Measurements from ENCODE around the gene KRTAP5-5. TPM values are rescaled to one million over a fixed set of nuclear protein-coding genes. Genes with fewer than 3 reads are reported as not detected.

KRTAP5-5 gene
- total RNA-seq, 6 experiments from 2014 or later = not detected

DNA sequence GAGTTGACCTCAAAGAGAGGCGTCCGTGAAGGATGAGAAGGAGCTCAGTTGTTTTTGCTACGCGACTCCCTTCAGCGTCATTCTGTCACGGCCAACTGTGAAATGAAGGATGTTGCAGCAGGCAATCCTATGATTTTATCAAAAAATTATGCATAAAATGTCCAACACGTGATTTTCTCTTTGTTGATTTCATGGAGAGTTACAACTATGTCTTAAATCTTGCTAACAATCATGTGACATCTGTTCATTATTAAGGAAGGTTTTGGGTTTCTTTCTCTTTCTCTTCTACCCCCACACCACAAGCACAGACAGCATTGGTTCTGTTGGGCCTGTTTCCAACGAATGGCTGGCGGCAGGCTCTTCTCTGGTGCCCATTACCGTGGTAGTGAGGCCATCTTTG is 11.3 kb upstream of the KRTAP5-5 start:
- Histone ChIP-seq H3K27ac (no peak overlapping the region), H3K9me3 (no peaks in the 10 kb centered on the region), H3K4me1 (no peaks in the 10 kb centered on the region), H3K27me3 (no peaks in the 10 kb centered on the region), H3K4me3 (no peak overlapping the region), H3K36me3 (no peaks in the 10 kb centered on the region)
- no peak for ATAC-seq
- no peak for TF ChIP-seq POLR2A (IDR thresholded peaks at IDR 0.05)
- TF ChIP-seq, protein P1, sequence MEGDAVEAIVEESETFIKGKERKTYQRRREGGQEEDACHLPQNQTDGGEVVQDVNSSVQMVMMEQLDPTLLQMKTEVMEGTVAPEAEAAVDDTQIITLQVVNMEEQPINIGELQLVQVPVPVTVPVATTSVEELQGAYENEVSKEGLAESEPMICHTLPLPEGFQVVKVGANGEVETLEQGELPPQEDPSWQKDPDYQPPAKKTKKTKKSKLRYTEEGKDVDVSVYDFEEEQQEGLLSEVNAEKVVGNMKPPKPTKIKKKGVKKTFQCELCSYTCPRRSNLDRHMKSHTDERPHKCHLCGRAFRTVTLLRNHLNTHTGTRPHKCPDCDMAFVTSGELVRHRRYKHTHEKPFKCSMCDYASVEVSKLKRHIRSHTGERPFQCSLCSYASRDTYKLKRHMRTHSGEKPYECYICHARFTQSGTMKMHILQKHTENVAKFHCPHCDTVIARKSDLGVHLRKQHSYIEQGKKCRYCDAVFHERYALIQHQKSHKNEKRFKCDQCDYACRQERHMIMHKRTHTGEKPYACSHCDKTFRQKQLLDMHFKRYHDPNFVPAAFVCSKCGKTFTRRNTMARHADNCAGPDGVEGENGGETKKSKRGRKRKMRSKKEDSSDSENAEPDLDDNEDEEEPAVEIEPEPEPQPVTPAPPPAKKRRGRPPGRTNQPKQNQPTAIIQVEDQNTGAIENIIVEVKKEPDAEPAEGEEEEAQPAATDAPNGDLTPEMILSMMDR (IDR thresholded peaks at IDR 0.05) = no peak
- 60% methylated on average over 8 of the region's 10 CpGs for WGBS (ENCODE audit: insufficient coverage, low coverage, low lambda C conversion rate, missing lambda C conversion rate)
- DNase-seq = no peak
- intact Hi-C loops (cut with DNase I) = no loop called here

DNA sequence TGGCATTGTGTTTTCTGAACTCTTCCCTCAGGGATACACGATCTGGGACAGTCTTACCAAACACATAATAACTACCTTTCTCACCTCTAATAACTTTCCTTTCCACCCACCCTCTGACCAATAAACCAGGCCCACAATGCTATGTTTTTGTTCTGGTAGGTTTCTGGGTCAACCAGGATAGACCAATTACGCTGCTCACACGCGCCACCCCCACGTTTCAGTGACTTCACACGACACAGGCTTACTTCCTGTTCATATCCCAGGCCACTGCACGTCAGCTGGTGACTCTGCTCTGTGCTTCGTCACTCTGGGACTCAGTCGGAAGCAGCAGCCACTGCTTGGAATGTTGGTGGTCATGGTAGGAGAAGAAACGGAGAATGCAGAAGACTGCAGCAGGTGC is 10.1 kb upstream of the KRTAP5-5 start:
- no peaks in the 10 kb centered on the region for H3K4me1 ChIP-seq
- H3K27me3 ChIP-seq = no peaks in the 10 kb centered on the region
- H3K27ac ChIP-seq = no peak overlapping the region
- no peaks in the 10 kb centered on the region for H3K9me3 ChIP-seq
- no peak for DNase-seq
- H3K4me3 ChIP-seq = no peak overlapping the region
- TF ChIP-seq, protein P1 (IDR thresholded peaks at IDR 0.05) = no peak
- TF ChIP-seq POLR2A (IDR thresholded peaks at IDR 0.05) = no peak
- 49% methylated on average over 10 of the region's 10 CpGs for WGBS (ENCODE audit: insufficient coverage, low coverage, low lambda C conversion rate, missing lambda C conversion rate)
- intact Hi-C loops (cut with DNase I) = no loop called here
- H3K36me3 ChIP-seq = no peaks in the 10 kb centered on the region
- ATAC-seq = peak in 3 of 4 donors; percentile 39 to 59 (median 43)

GRCh38 chr11:1622086-1622485 is 7.5 kb upstream of the KRTAP5-5 start, which contains the start of gene KRTAP5-4:
KRTAP5-4 (minus strand) TSS chr11:1622138; CDS start chr11:1622093, 45 bp downstream.
- ATAC-seq (peak in 1 of 4 donors; percentile 82), DNase-seq (no peak)
- intact Hi-C loops (cut with DNase I) = no loop called here
- TF ChIP-seq POLR2A (IDR thresholded peaks at IDR 0.05) = no peak
- TF ChIP-seq, protein P1 (IDR thresholded peaks at IDR 0.05) = no peak
- H3K4me3 ChIP-seq = no peak within 1 kb of the TSS
- H3K9me3 ChIP-seq = no peaks in the 10 kb centered on the region
- H3K36me3 ChIP-seq = no peaks in the 10 kb centered on the region
- no peaks in the 10 kb centered on the region for H3K4me1 ChIP-seq
- no peak within 1 kb of the TSS for H3K27ac ChIP-seq
- WGBS (ENCODE audit: insufficient coverage, low coverage, low lambda C conversion rate, missing lambda C conversion rate) = 40% methylated on average over 1 of the region's 1 CpG
- no peaks in the 10 kb centered on the region for H3K27me3 ChIP-seq

- ATAC-seq = no peak
- 74% methylated on average over 5 of the region's 9 CpGs for WGBS (ENCODE audit: insufficient coverage, low coverage, low lambda C conversion rate, missing lambda C conversion rate)
- H3K27ac ChIP-seq = no peak overlapping the region
- no peaks in the 10 kb centered on the region for H3K36me3 ChIP-seq
- no peaks in the 10 kb centered on the region for H3K9me3 ChIP-seq
- DNase-seq = no peak
- H3K4me3 ChIP-seq = no peak overlapping the region
- intact Hi-C loops (cut with DNase I) = no loop called here
- H3K4me1 ChIP-seq = no peaks in the 10 kb centered on the region
- no peak for TF ChIP-seq POLR2A (IDR thresholded peaks at IDR 0.05)
- TF ChIP-seq, protein P1 (IDR thresholded peaks at IDR 0.05) = no peak
- H3K27me3 ChIP-seq = no peaks in the 10 kb centered on the region
These were observed 5.9 kb upstream of the KRTAP5-5 start for GRCh38 chr11:1623716-1624115.

GRCh38 chr11:1624621-1625020 is 5.0 kb upstream of the KRTAP5-5 start:
- no peaks in the 10 kb centered on the region for H3K27me3 ChIP-seq
- ATAC-seq (no peak), DNase-seq (no peak)
- intact Hi-C loops (cut with DNase I) = no loop called here
- H3K4me1 ChIP-seq = no peaks in the 10 kb centered on the region
- no peaks in the 10 kb centered on the region for H3K9me3 ChIP-seq
- no peaks in the 10 kb centered on the region for H3K36me3 ChIP-seq
- no peak overlapping the region for H3K27ac ChIP-seq
- no peak for TF ChIP-seq POLR2A (IDR thresholded peaks at IDR 0.05)
- TF ChIP-seq, protein P1 (IDR thresholded peaks at IDR 0.05) = no peak
- WGBS (ENCODE audit: insufficient coverage, low coverage, low lambda C conversion rate, missing lambda C conversion rate) = 77% methylated on average over 15 of the region's 16 CpGs
- H3K4me3 ChIP-seq = no peak overlapping the region

Data from right lobe of liver (tissue), 6 donors.